ENCODE measurements around the gene SPRED2.

The SPRED2 gene

GRCh38 chr2:65364986-65365733, 67.2 kb downstream of the SPRED2 start:
- DNase-seq (ENCODE audit: low spot score) = no peak

GRCh38 chr2:65363879-65364666, 68.3 kb downstream of the SPRED2 start:
- no peak for DNase-seq (ENCODE audit: low spot score)

- no peak for DNase-seq (ENCODE audit: low spot score)
Measured at GRCh38 chr2:65361623-65362022, 70.8 kb downstream of the SPRED2 start.

- DNase-seq (ENCODE audit: low spot score) = no peak
Measured at GRCh38 chr2:65360441-65360840, 72.0 kb downstream of the SPRED2 start.

- no peak for DNase-seq (ENCODE audit: low spot score)
Measured at GRCh38 chr2:65358678-65359400, 73.6 kb downstream of the SPRED2 start.

- no peak for DNase-seq (ENCODE audit: low spot score)
Measured at GRCh38 chr2:65357959-65358294, 74.5 kb downstream of the SPRED2 start.

GRCh38 chr2:65357095-65357958, 75.1 kb downstream of the SPRED2 start:
- DNase-seq (ENCODE audit: low spot score) = no peak

GRCh38 chr2:65355186-65355831, 77.1 kb downstream of the SPRED2 start:
- DNase-seq (ENCODE audit: low spot score) = no peak

GRCh38 chr2:65354773-65355172, 77.6 kb downstream of the SPRED2 start:
- DNase-seq (ENCODE audit: low spot score) = no peak

GRCh38 chr2:65353927-65354326, 78.5 kb downstream of the SPRED2 start:
- DNase-seq (ENCODE audit: low spot score) = no peak

GRCh38 chr2:65353046-65353445, 79.4 kb downstream of the SPRED2 start:
- DNase-seq (ENCODE audit: low spot score) = no peak

- DNase-seq (ENCODE audit: low spot score) = no peak
Measured at GRCh38 chr2:65351948-65352595, 80.3 kb downstream of the SPRED2 start.

- DNase-seq (ENCODE audit: low spot score) = no peak
Measured at GRCh38 chr2:65351234-65351947, 81.0 kb downstream of the SPRED2 start.

- no peak for DNase-seq (ENCODE audit: low spot score)
Measured at GRCh38 chr2:65350651-65351056, 81.7 kb downstream of the SPRED2 start.

GRCh38 chr2:65349863-65350262, 82.5 kb downstream of the SPRED2 start:
- no peak for DNase-seq (ENCODE audit: low spot score)

- DNase-seq (ENCODE audit: low spot score) = no peak
Measured at GRCh38 chr2:65347913-65348312, 84.5 kb downstream of the SPRED2 start.

- DNase-seq (ENCODE audit: low spot score) = no peak
Measured at GRCh38 chr2:65345631-65346030, 86.8 kb downstream of the SPRED2 start.

- DNase-seq (ENCODE audit: low spot score) = no peak
Measured at GRCh38 chr2:65344689-65345088, 87.7 kb downstream of the SPRED2 start.

GRCh38 chr2:65344182-65344581, 88.2 kb downstream of the SPRED2 start:
- DNase-seq (ENCODE audit: low spot score) = no peak

GRCh38 chr2:65343386-65343785, 89.0 kb downstream of the SPRED2 start:
- DNase-seq (ENCODE audit: low spot score) = no peak

Measured in CD4-positive, alpha-beta T cell treated with Interleukin-15 for 4 hours (primary cell).